Mucosa of rectum (tissue), 2 donors: ENCODE data around the gene WDR27.
A peak's percentile ranks its signal among the peaks of the same experiment; 100 is the strongest.

Experiments used
- H3K27ac ChIP-seq, 2 donors: one replicate each; pipeline ENCODE4 v1.7.0; 2013; ENCODE audit warnings: inconsistent platforms in 2 of 2, low read depth in 2 of 2, low read length in 2 of 2
- H3K27me3 ChIP-seq, 2 donors: one replicate each; pipeline ENCODE4 v1.7.0; 2013; ENCODE audit warnings: low read length in 2 of 2; ENCODE audit not compliant: control insufficient read depth in 2 of 2, insufficient read depth in 2 of 2
- H3K36me3 ChIP-seq, 2 donors: one replicate each; pipeline ENCODE4 v1.7.0; 2013; ENCODE audit warnings: low read length in 2 of 2; ENCODE audit not compliant: control insufficient read depth in 2 of 2, insufficient read depth in 2 of 2
- H3K4me1 ChIP-seq, 2 donors: one replicate each; pipeline ENCODE4 v1.7.0; 2013; ENCODE audit warnings: low read length in 2 of 2, mild to moderate bottlenecking in 1 of 2; ENCODE audit not compliant: control insufficient read depth in 2 of 2, insufficient read depth in 2 of 2
- H3K4me3 ChIP-seq, 2 donors: one replicate each; pipeline ENCODE4 v1.7.0; 2013; ENCODE audit warnings: low read length in 2 of 2
- H3K9ac ChIP-seq, 2 donors: one replicate each; pipeline ENCODE4 v1.7.0; 2013; ENCODE audit warnings: low read length in 2 of 2, low read depth in 1 of 2, mild to moderate bottlenecking in 1 of 2
- H3K9me3 ChIP-seq, 2 donors: one replicate each; pipeline ENCODE4 v1.7.0; 2013; ENCODE audit warnings: low read length in 2 of 2; ENCODE audit not compliant: control insufficient read depth in 2 of 2
- donor health status: healthy.
- donor health status: Normal muscosa, but diverticular disease.

WDR27 gene

DNA sequence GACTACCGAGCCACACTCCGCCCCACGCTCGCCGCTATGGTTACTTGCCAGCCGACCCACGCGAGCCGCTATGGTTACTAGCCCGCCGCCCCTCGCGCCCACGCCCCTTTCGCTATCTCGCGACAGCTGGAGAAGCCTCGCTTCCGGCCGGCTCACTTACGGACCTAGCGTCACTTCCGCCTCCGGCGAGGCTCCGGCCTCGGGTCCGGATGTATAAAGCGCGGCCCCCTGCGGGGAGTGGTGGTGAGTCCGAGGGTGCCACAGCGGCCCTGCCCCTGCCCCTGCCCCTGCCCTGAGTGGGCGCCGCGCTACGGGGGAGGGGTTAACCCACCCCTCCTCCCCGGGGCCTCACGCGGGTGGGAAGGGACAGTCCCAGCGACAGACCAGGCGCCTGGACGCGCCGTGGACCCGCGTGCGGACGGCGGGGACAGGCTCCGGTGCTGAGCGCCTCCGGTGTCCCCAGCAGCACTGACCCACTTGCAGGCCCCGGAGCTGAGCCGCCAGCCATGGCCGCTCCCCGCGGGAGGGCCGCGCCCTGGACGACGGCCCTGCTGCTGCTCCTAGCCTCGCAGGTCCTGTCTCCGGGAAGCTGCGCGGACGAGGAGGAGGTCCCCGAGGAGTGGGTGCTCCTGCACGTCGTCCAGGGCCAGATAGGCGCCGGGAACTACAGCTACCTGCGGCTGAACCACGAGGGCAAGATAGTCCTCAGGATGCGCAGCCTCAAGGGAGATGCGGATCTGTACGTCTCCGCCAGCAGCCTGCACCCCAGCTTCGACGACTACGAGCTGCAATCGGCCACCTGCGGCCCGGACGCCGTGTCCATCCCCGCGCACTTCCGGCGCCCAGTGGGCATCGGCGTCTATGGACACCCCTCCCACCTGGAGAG lies at the start of gene WDR27, which contains the start of gene C6orf120:
Gene WDR27, minus strand, starts transcription at position 76 of the 886 bp plus-strand sequence. CDS start 13,024 bp downstream, outside the sequence.
Gene C6orf120, plus strand, starts transcription at position 173 of the 886 bp plus-strand sequence. Its CDS starts 334 bp downstream, at position 507.
- peaks cover 2 to 7% of the 10 kb centered on the region in 2 donors for H3K36me3 ChIP-seq
- H3K9me3 ChIP-seq, result no peaks in the 10 kb centered on the region
- peaks cover 25 to 27% of the 10 kb centered on the region in 2 donors for H3K4me1 ChIP-seq
- H3K27me3 ChIP-seq, result no peaks in the 10 kb centered on the region
- peak within 1 kb of the TSS; percentile 96 to 97 for H3K27ac ChIP-seq
- peak within 1 kb of the TSS; percentile 88 to 95 for H3K9ac ChIP-seq
- peak within 1 kb of the TSS; percentile 86 to 93 for H3K4me3 ChIP-seq

GRCh38 chr6:169746556-169746955 lies 44.7 kb upstream of the WDR27 start:
- no peaks in the 10 kb centered on the region for H3K36me3 ChIP-seq
- H3K4me1 ChIP-seq, result peaks cover 6 to 8% of the 10 kb centered on the region in 2 donors
- H3K4me3 ChIP-seq, result no peak overlapping the region
- H3K27me3 ChIP-seq, result no peaks in the 10 kb centered on the region
- H3K9ac ChIP-seq, result no peak overlapping the region
- H3K9me3 ChIP-seq, result peaks cover 0 to 3% of the 10 kb centered on the region in 2 donors
- H3K27ac ChIP-seq, result no peak overlapping the region

- Histone ChIP-seq H3K4me1 (peaks cover 3 to 4% of the 10 kb centered on the region in 2 donors), H3K9me3 (peaks cover 0 to 3% of the 10 kb centered on the region in 2 donors), H3K27ac (no peak overlapping the region), H3K9ac (no peak overlapping the region), H3K36me3 (no peaks in the 10 kb centered on the region), H3K27me3 (no peaks in the 10 kb centered on the region), H3K4me3 (no peak overlapping the region)
Measured at GRCh38 chr6:169745405-169745804, 43.6 kb upstream of the WDR27 start.

GRCh38 chr6:169741344-169741743 lies 39.5 kb upstream of the WDR27 start:
- Histone ChIP-seq H3K9ac (no peak overlapping the region), H3K9me3 (peaks cover 0 to 3% of the 10 kb centered on the region in 2 donors), H3K4me3 (no peak overlapping the region), H3K27me3 (no peaks in the 10 kb centered on the region), H3K36me3 (no peaks in the 10 kb centered on the region), H3K4me1 (no peaks in the 10 kb centered on the region), H3K27ac (no peak overlapping the region)

- no peaks in the 10 kb centered on the region for H3K27me3 ChIP-seq
- no peaks in the 10 kb centered on the region for H3K4me1 ChIP-seq
- no peaks in the 10 kb centered on the region for H3K9me3 ChIP-seq
- no peak overlapping the region for H3K27ac ChIP-seq
- no peak overlapping the region for H3K4me3 ChIP-seq
- H3K36me3 ChIP-seq, result no peaks in the 10 kb centered on the region
- no peak overlapping the region for H3K9ac ChIP-seq
Measured at GRCh38 chr6:169738976-169739529, 37.2 kb upstream of the WDR27 start.

DNA sequence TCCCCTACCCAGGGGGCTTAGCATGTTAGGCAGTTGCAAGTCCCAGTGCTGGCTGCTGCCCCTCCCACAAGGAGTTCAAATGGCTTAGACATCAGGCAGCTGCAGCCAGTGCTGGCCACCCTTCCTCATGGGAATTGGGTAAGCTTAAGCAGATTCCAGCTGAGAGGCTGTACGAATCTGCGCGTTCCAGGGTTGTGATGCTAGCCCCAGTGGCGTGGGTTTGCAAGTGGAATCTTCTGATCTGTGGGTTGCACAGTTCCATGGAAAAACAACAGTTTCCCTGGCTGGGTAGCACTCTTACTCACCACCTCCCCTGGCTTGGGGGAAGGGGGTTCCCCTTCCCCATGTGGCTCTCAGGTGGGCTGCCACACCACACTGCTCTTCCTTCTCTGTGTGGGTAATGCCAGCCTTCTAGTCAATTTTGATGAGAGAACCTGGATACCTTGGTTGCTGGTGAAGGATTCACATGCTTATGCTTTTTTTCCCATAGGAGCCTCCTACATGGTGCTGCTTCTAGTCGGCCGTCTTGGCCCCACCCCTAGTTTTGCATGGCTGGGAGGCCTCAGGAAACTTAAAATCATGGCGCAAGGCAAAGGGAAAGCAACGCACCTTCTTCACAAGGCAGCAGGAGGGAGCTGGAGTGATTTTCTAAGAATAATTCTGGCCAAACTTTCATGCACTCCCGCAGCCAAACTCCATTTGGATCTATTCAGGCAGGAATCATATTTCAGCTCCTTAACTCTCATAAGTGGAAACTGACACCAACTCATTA lies 36.6 kb upstream of the WDR27 start:
- Histone ChIP-seq H3K4me1 (no peaks in the 10 kb centered on the region), H3K9ac (no peak overlapping the region), H3K27me3 (no peaks in the 10 kb centered on the region), H3K27ac (no peak overlapping the region), H3K36me3 (no peaks in the 10 kb centered on the region), H3K9me3 (no peaks in the 10 kb centered on the region), H3K4me3 (no peak overlapping the region)

DNA sequence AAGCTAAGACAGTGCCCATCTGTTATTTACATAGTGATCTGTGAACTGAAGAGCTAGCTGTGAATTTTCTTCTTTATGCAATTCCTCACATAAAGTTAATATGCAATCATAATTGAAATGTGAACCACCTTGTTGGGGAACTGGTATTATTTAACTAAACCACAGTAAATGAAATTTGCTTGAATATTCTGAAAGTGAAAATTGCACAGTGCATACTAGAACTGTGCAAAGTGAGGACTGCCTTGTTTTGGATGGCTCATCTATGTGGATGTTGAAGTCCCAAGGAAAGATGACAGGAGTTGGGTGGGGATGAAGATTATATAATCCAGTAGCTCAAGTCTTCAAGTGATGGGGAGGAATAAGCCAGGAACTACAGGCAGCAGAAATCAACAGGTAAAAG lies 28.1 kb upstream of the WDR27 start:
- Histone ChIP-seq H3K4me1 (peaks cover 0 to 5% of the 10 kb centered on the region in 2 donors), H3K27me3 (no peaks in the 10 kb centered on the region)

DNA sequence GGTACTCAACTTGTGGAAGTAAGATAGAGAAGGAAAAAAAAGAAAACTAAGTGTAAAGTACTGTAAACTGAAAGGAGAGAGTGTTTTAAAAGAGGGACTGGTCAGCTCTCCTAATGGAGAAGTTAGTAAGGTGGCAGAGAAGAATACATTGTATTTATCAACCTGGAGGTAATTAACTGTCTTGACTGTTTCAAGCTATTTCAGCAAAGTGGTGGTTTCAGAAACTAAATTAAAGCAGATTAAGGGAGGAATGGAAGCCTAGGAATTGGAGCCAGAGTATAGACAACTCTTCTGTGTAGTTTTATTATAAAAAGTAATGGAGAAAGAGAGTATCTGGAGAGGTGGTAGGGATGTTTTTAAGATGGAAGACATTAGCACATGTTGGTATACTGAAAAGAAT lies 25.1 kb upstream of the WDR27 start:
- Histone ChIP-seq H3K4me3 (no peak overlapping the region), H3K9ac (no peak overlapping the region), H3K27ac (no peak overlapping the region), H3K27me3 (no peaks in the 10 kb centered on the region), H3K36me3 (no peaks in the 10 kb centered on the region), H3K9me3 (no peaks in the 10 kb centered on the region), H3K4me1 (peaks cover 9 to 17% of the 10 kb centered on the region in 2 donors)

More for the DNA sequence above, 28.1 kb upstream of the WDR27 start:
- Histone ChIP-seq H3K36me3 (no peaks in the 10 kb centered on the region), H3K4me3 (no peak overlapping the region), H3K9me3 (no peaks in the 10 kb centered on the region), H3K9ac (no peak overlapping the region), H3K27ac (no peak overlapping the region)

- Histone ChIP-seq H3K27ac (no peak overlapping the region), H3K4me3 (no peak overlapping the region), H3K9ac (no peak overlapping the region)
Measured at GRCh38 chr6:169726049-169726400, 24.2 kb upstream of the WDR27 start.

More at GRCh38 chr6:169726049-169726400, 24.2 kb upstream of the WDR27 start:
- Histone ChIP-seq H3K27me3 (no peaks in the 10 kb centered on the region), H3K36me3 (no peaks in the 10 kb centered on the region), H3K9me3 (no peaks in the 10 kb centered on the region), H3K4me1 (peaks cover 12 to 17% of the 10 kb centered on the region in 2 donors)
